NCI-H128 (cell line): ENCODE results near the gene ALG14.
"Not testable (repeated sequence)": the region's sequence is repeated elsewhere in the genome, so short reads cannot be mapped to it uniquely, and the experiment has no call there.

Source experiments
- DNase-seq: peaks from one replicate; lab custom pipeline; 2025; ENCODE audit not compliant: unreplicated experiment; lab: John Stamatoyannopoulos, UW

Gene ALG14

GRCh38 chr1:94958081-94958480 lies 114.7 kb downstream of the ALG14 start:
- no peak for DNase-seq

- DNase-seq, result no peak
Observed at GRCh38 chr1:94955767-94956632, 116.8 kb downstream of the ALG14 start.

GRCh38 chr1:94954263-94955220 lies 118.2 kb downstream of the ALG14 start:
- DNase-seq, result no peak

- DNase-seq, result no peak
Observed at GRCh38 chr1:94953746-94954145, 119.0 kb downstream of the ALG14 start.

GRCh38 chr1:94953107-94953506 lies 119.6 kb downstream of the ALG14 start:
- DNase-seq, result no peak

GRCh38 chr1:94952539-94952938 lies 120.2 kb downstream of the ALG14 start:
- no peak for DNase-seq

GRCh38 chr1:94951509-94952208 lies 121.1 kb downstream of the ALG14 start:
- no peak for DNase-seq

GRCh38 chr1:94951046-94951445 lies 121.7 kb downstream of the ALG14 start:
- no peak for DNase-seq

- DNase-seq, result peak; percentile 47
Observed at GRCh38 chr1:94949681-94950661, 122.8 kb downstream of the ALG14 start.

- no peak for DNase-seq
Observed at GRCh38 chr1:94947437-94947836, 125.3 kb downstream of the ALG14 start.

GRCh38 chr1:94946886-94947285 lies 125.9 kb downstream of the ALG14 start:
- DNase-seq, result no peak

- no peak for DNase-seq
Observed at GRCh38 chr1:94942171-94943128, 130.3 kb downstream of the ALG14 start.

- DNase-seq, result not testable (repeated sequence)
Observed at GRCh38 chr1:94941480-94941879, 131.3 kb downstream of the ALG14 start.

- no peak for DNase-seq
Observed at GRCh38 chr1:94940738-94941137, 132.0 kb downstream of the ALG14 start.

- no peak for DNase-seq
Observed at GRCh38 chr1:94937820-94938219, 134.9 kb downstream of the ALG14 start.

- DNase-seq, result no peak
Observed at GRCh38 chr1:94936861-94937620, 135.7 kb downstream of the ALG14 start.

GRCh38 chr1:94935476-94935875 lies 137.3 kb downstream of the ALG14 start:
- no peak for DNase-seq

- no peak for DNase-seq
Observed at GRCh38 chr1:94935034-94935433, 137.7 kb downstream of the ALG14 start.
